Caco-2 (cell line): ENCODE results near the gene TJAP1. TPM values are rescaled to one million over a fixed set of nuclear protein-coding genes. Genes with fewer than 3 reads are reported as not detected.

Experiments used
- BruUV-seq: library from RNA; stranded (reverse); fragments of 400-500 nt; replicated peaks from 2 replicates; lab custom pipeline; 2021; lab: Mats Ljungman, UMichigan
- CTCF ChIA-PET: fragments of 300-600 bp; sonication (Branson Sonifier 250); formaldehyde crosslinking; loops from one replicate; lab custom pipeline; 2022; ENCODE audit warnings: antibody characterized with exemption; lab: Charles Lee
- POLR2A ChIA-PET: fragments of 300-600 bp; sonication (Branson Sonifier 250); formaldehyde crosslinking; loops from one replicate; lab custom pipeline; 2022; ENCODE audit warnings: antibody characterized with exemption; lab: Charles Lee
- DNase-seq, 2 experiments: peaks; one replicate each; pipeline versions ENCODE4 v3.0.0 to v3.0.0-alpha.2; 2020 to 2022
- H3K27me3 ChIP-seq: replicated peaks from 2 replicates; pipeline ENCODE4 v1.6.0; 2011; ENCODE audit warnings: low read length; ENCODE audit not compliant: control insufficient read depth, insufficient read depth
- H3K36me3 ChIP-seq: 2 replicates; pipeline ENCODE4 v1.5.1; 2011; ENCODE audit warnings: low read length; ENCODE audit not compliant: control insufficient read depth, insufficient read depth
- H3K4me1 ChIP-seq: fragments of 250-450 bp; sonication (Bioruptor Pico); 2 replicates; pipeline ENCODE4 v1.5.1; 2020; ENCODE audit warnings: mild to moderate bottlenecking
- H3K4me3 ChIP-seq: 2 replicates; pipeline ENCODE4 v1.5.1; 2011; ENCODE audit warnings: low read depth, mild to moderate bottlenecking, control low read depth, low read length
- H3K9me3 ChIP-seq: fragments of 250-450 bp; sonication (Bioruptor Pico); 2 replicates; pipeline ENCODE4 v1.5.1; 2020; ENCODE audit warnings: mild to moderate bottlenecking, moderate library complexity
- H3K27ac Mint-ChIP-seq: one replicate; pipeline ENCODE4 v1.8.0; 2022; ENCODE audit warnings: mixed read lengths; ENCODE audit not compliant: unreplicated experiment
- H3K27me3 Mint-ChIP-seq: one replicate; pipeline ENCODE4 v1.8.0; 2022; ENCODE audit warnings: mixed read lengths; ENCODE audit not compliant: insufficient read depth, unreplicated experiment
- H3K36me3 Mint-ChIP-seq: one replicate; pipeline ENCODE4 v1.8.0; 2022; ENCODE audit warnings: mild to moderate bottlenecking, mixed read lengths; ENCODE audit not compliant: insufficient read depth, unreplicated experiment
- H3K4me1 Mint-ChIP-seq: one replicate; pipeline ENCODE4 v1.8.0; 2022; ENCODE audit warnings: low read depth, mixed read lengths; ENCODE audit not compliant: unreplicated experiment
- H3K4me3 Mint-ChIP-seq: one replicate; pipeline ENCODE4 v1.8.0; 2022; ENCODE audit warnings: mild to moderate bottlenecking, moderate library complexity, mixed read lengths; ENCODE audit not compliant: unreplicated experiment
- H3K9me3 Mint-ChIP-seq: one replicate; pipeline ENCODE4 v1.8.0; 2022; ENCODE audit warnings: mixed read lengths; ENCODE audit not compliant: unreplicated experiment
- CTCF ChIP-seq, 2 experiments: fragments of 200-600 bp in 1 of 2; IDR thresholded peaks; 1 replicate in 1 of 2; 2 replicates in 1 of 2; pipeline versions ENCODE4 v1.5.1 to v1.8.0; 2011 to 2022; ENCODE audit warnings: antibody characterized with exemption in 1 of 2, control low read depth in 1 of 2, inconsistent platforms in 1 of 2, low read depth in 1 of 2, low read length in 1 of 2, mild to moderate bottlenecking in 1 of 2, moderate library complexity in 1 of 2; ENCODE audit not compliant: insufficient read depth in 1 of 2, severe bottlenecking in 1 of 2, unreplicated experiment in 1 of 2
- intact Hi-C: fragments of 100-400 bp; cut with micrococcal nuclease; formaldehyde crosslinking; loops from one replicate; pipeline ENCODE4 v1.10.0; 2022; ENCODE audit not compliant: unreplicated experiment
- total RNA-seq: library from RNA; stranded (reverse); gene quantifications from 2 replicates; pipeline ENCODE4 v1.2.3, GENCODE V29; 2022

The TJAP1 gene
- total RNA-seq, 1 experiment from 2014 or later: 34.0 TPM

GRCh38 chr6:43503443-43503842 lies 26.1 kb downstream of the TJAP1 start:
- DNase-seq: no peak
- no peaks in the 10 kb centered on the region for H3K4me1 Mint-ChIP-seq
- H3K9me3 Mint-ChIP-seq: no peaks in the 10 kb centered on the region
- CTCF ChIA-PET: interaction anchor here (0.5 kb wide), 1 partner anchor 113 kb away, joined by 3 read pairs; no protein-coding TSS in a partner anchor
- BruUV-seq: no TSS peak
- Histone ChIP-seq H3K4me3 (no peak overlapping the region), H3K27me3 (no peaks in the 10 kb centered on the region), H3K36me3 (peaks cover 3% of the 10 kb centered on the region; the same call in 1 of the 2 replicates), H3K4me1 (no peaks in the 10 kb centered on the region), H3K9me3 (no peaks in the 10 kb centered on the region)
- POLR2A ChIA-PET: no interaction called here
- no peak for TF ChIP-seq CTCF (IDR thresholded peaks at IDR 0.05; ENCODE audit: insufficient read depth in 1 of 2, low read depth in 1 of 2, low read length in 1 of 2, severe bottlenecking in 1 of 2, unreplicated experiment in 1 of 2)
- no peak overlapping the region for H3K27ac Mint-ChIP-seq
- H3K27me3 Mint-ChIP-seq: no peaks in the 10 kb centered on the region
- no peak overlapping the region for H3K4me3 Mint-ChIP-seq
- intact Hi-C loops: loop anchor here (10.0 kb wide), 1 partner anchor 599 kb away; no protein-coding TSS in a partner anchor
- H3K36me3 Mint-ChIP-seq: peaks cover 17% of the 10 kb centered on the region

- Mint-ChIP-seq H3K36me3 (peaks cover 19% of the 10 kb centered on the region), H3K27ac (no peak overlapping the region), H3K27me3 (peaks cover 6% of the 10 kb centered on the region), H3K4me3 (no peak overlapping the region), H3K4me1 (peaks cover 7% of the 10 kb centered on the region), H3K9me3 (no peaks in the 10 kb centered on the region)
- ChIA-PET CTCF (interaction anchor here (0.6 to 2.9 kb wide), 6 partner anchors 28 to 242 kb away, joined by 3 to 20 read pairs (median 10); partner anchors contain the start of genes TJAP1 and ZNF318), POLR2A (no interaction called here)
- Histone ChIP-seq H3K27me3 (no peaks in the 10 kb centered on the region), H3K4me1 (peaks cover 5% of the 10 kb centered on the region; the same call in 1 of the 2 replicates), H3K4me3 (no peak overlapping the region), H3K9me3 (no peaks in the 10 kb centered on the region), H3K36me3 (no peaks in the 10 kb centered on the region; the same call in 1 of the 2 replicates)
- intact Hi-C loops: loop anchor here (10.0 kb wide), 1 partner anchor 600 kb away; no protein-coding TSS in a partner anchor
- TF ChIP-seq CTCF (IDR thresholded peaks at IDR 0.05; ENCODE audit: insufficient read depth in 1 of 2, low read depth in 1 of 2, low read length in 1 of 2, severe bottlenecking in 1 of 2, unreplicated experiment in 1 of 2): no peak
- DNase-seq: no peak
- no TSS peak for BruUV-seq
Observed at GRCh38 chr6:43504756-43505593, 27.6 kb downstream of the TJAP1 start.

GRCh38 chr6:43505718-43506117 lies 28.3 kb downstream of the TJAP1 start:
- POLR2A ChIA-PET: no interaction called here
- H3K9me3 Mint-ChIP-seq: no peaks in the 10 kb centered on the region
- no peaks in the 10 kb centered on the region for H3K27me3 ChIP-seq
- H3K36me3 Mint-ChIP-seq: peaks cover 27% of the 10 kb centered on the region
- no peak overlapping the region for H3K4me3 ChIP-seq
- peaks cover 7% of the 10 kb centered on the region for H3K4me1 Mint-ChIP-seq
- H3K27me3 Mint-ChIP-seq: peaks cover 6% of the 10 kb centered on the region
- peaks cover 10% of the 10 kb centered on the region; the same call in 1 of the 2 replicates for H3K4me1 ChIP-seq
- no peaks in the 10 kb centered on the region; the same call in 1 of the 2 replicates for H3K36me3 ChIP-seq
- no peaks in the 10 kb centered on the region for H3K9me3 ChIP-seq
- CTCF ChIA-PET: interaction anchor here (0.6 to 2.9 kb wide), 9 partner anchors 11 to 276 kb away, joined by 3 to 20 read pairs (median 8); partner anchors contain the start of genes DNPH1, POLR1C, TJAP1 and YIPF3
- BruUV-seq: no TSS peak
- TF ChIP-seq CTCF (IDR thresholded peaks at IDR 0.05; ENCODE audit: insufficient read depth in 1 of 2, low read depth in 1 of 2, low read length in 1 of 2, severe bottlenecking in 1 of 2, unreplicated experiment in 1 of 2): peak; percentile 11 to 18
- intact Hi-C loops: loop anchor here (1.0 to 10.0 kb wide), 3 partner anchors 51 to 601 kb away; no protein-coding TSS in a partner anchor
- H3K4me3 Mint-ChIP-seq: no peak overlapping the region
- DNase-seq: peak in 1 of 2 experiments; percentile 23
- no peak overlapping the region for H3K27ac Mint-ChIP-seq
